ENCODE results near the gene DCLK2.

DNA sequence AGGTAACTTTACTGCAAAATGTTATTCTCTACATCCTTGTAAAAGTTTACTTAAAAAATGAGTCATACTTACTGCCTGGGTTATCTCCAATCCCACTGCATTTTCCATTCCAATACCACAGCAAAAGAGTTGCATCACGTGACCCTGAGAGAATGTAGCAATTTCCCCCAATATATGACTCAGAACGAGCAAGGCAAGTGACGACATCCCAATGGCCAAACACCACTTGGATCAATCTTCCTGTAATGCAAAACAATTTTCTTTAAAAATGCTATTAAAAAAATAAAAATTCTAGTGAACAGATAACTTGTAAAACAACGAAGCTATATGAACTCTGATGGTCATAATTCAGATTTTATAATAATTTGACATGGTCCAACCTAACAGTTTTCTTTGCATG is 224.3 kb downstream of the DCLK2 start:
- no peak for TF ChIP-seq POLR2AphosphoS5 (IDR thresholded peaks at IDR 0.05)
- TF ChIP-seq EP300 (conservative IDR thresholded peaks at IDR 0.05; ENCODE audit: poor library complexity, severe bottlenecking): no peak
- TF ChIP-seq, protein P1, sequence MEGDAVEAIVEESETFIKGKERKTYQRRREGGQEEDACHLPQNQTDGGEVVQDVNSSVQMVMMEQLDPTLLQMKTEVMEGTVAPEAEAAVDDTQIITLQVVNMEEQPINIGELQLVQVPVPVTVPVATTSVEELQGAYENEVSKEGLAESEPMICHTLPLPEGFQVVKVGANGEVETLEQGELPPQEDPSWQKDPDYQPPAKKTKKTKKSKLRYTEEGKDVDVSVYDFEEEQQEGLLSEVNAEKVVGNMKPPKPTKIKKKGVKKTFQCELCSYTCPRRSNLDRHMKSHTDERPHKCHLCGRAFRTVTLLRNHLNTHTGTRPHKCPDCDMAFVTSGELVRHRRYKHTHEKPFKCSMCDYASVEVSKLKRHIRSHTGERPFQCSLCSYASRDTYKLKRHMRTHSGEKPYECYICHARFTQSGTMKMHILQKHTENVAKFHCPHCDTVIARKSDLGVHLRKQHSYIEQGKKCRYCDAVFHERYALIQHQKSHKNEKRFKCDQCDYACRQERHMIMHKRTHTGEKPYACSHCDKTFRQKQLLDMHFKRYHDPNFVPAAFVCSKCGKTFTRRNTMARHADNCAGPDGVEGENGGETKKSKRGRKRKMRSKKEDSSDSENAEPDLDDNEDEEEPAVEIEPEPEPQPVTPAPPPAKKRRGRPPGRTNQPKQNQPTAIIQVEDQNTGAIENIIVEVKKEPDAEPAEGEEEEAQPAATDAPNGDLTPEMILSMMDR (IDR thresholded peaks at IDR 0.05; ENCODE audit: poor library complexity, severe bottlenecking): no peak
- TF ChIP-seq EZH2 (IDR thresholded peaks at IDR 0.05; ENCODE audit: borderline replicate concordance, insufficient read depth, low read length, poor library complexity, severe bottlenecking): no peak
- TF ChIP-seq, protein P2, sequence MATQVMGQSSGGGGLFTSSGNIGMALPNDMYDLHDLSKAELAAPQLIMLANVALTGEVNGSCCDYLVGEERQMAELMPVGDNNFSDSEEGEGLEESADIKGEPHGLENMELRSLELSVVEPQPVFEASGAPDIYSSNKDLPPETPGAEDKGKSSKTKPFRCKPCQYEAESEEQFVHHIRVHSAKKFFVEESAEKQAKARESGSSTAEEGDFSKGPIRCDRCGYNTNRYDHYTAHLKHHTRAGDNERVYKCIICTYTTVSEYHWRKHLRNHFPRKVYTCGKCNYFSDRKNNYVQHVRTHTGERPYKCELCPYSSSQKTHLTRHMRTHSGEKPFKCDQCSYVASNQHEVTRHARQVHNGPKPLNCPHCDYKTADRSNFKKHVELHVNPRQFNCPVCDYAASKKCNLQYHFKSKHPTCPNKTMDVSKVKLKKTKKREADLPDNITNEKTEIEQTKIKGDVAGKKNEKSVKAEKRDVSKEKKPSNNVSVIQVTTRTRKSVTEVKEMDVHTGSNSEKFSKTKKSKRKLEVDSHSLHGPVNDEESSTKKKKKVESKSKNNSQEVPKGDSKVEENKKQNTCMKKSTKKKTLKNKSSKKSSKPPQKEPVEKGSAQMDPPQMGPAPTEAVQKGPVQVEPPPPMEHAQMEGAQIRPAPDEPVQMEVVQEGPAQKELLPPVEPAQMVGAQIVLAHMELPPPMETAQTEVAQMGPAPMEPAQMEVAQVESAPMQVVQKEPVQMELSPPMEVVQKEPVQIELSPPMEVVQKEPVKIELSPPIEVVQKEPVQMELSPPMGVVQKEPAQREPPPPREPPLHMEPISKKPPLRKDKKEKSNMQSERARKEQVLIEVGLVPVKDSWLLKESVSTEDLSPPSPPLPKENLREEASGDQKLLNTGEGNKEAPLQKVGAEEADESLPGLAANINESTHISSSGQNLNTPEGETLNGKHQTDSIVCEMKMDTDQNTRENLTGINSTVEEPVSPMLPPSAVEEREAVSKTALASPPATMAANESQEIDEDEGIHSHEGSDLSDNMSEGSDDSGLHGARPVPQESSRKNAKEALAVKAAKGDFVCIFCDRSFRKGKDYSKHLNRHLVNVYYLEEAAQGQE (IDR thresholded peaks at IDR 0.05; ENCODE audit: borderline replicate concordance): no peak
- TF ChIP-seq SMC3 (conservative IDR thresholded peaks at IDR 0.05; ENCODE audit: poor library complexity): no peak
- TF ChIP-seq RAD21 (conservative IDR thresholded peaks at IDR 0.05): no peak
- no peak for TF ChIP-seq MXI1 (conservative IDR thresholded peaks at IDR 0.05; ENCODE audit: poor library complexity, severe bottlenecking)
- no peak for TF ChIP-seq TAF1 (IDR thresholded peaks at IDR 0.05; ENCODE audit: low read depth)
